A204.1 (cell line): ENCODE results near the gene MAP3K1.

Experiments used
- FAIRE-seq: peaks from 2 replicates; lab custom pipeline; 2012; peaks lifted over from hg19 to GRCh38; lab: Jason Lieb, UNC

MAP3K1 gene

GRCh38 chr5:56909294-56910209, 94.2 kb downstream of the MAP3K1 start, which contains the start of gene SETD9:
Gene SETD9, plus strand, starts transcription at chr5:56909596. Its CDS starts 50 bp downstream, at chr5:56909646.
- FAIRE-seq, result no peak

DNA sequence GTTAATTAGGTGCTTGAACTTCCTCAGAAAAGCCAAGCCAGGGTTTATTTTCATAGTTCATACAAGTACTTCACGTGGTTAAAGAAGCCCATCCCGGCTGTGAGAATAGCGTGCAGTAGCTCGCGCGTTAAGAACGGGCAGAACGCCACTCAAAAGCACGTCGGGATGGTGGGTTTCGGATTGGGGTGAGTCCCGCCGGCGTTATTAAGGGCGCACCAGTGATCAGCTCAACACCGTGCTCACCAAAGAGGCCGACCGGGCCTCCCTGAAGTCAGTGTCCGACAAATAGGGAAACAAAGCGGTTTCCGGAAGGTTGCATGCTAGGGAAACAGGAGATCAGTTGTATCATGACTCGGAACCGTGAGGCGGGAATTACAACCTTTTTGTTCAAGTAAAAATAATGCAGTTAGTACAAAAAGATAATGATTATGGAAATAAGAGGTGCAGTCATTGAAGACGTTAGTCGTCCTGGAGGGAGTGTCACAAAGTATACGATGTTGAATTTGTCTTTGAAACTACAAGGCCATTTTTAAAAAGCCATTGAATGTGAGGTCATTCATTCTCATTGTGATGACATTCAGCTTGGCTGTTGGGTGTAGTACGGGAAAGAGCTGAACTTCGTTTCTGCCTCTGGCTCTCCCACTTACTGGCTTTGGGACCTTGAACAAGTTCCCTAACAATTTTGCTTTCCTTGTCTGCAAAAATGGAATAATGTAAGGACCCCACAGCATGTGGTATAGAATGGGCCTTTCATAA, 95.0 kb downstream of the MAP3K1 start:
- FAIRE-seq, result no peak

DNA sequence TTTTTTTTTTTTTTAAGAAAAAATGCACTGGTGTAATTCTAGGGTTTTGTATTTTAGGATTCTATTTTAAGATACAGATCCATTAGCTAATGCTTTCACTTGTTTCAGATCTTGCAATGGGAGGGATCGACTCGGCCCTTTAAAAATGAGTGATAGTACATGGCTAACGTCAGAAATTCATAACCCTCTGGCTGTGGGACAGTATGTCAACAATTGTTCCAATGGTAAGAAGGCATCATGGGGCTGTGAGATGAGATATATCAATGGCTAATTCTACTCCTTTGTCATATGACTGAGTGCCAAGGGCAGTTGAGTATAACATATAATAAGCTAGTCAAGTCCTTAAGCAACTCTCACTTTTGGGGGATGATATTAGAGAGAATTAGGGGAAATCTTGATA, 98.4 kb downstream of the MAP3K1 start:
- no peak for FAIRE-seq

DNA sequence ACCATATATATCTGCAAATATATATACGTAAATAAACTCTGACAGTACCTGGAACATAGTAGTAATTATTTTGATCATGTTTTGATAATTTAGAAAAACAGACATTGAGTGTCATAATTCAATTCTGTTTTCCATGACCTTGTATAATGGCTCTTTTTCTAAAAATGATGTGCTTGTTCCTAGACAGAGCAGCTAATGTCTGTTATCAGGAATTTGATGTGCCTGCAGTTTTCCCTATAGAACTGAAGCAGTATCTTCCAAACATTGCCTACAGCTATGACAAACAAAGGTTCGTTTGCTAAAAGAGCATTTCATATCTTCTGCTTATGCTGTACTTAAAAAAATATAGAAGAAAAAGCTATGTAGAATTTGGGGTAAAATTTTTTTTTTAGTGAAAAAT, 99.3 kb downstream of the MAP3K1 start:
- no peak for FAIRE-seq

GRCh38 chr5:56917534-56917933, 102.2 kb downstream of the MAP3K1 start:
- FAIRE-seq, result no peak

DNA sequence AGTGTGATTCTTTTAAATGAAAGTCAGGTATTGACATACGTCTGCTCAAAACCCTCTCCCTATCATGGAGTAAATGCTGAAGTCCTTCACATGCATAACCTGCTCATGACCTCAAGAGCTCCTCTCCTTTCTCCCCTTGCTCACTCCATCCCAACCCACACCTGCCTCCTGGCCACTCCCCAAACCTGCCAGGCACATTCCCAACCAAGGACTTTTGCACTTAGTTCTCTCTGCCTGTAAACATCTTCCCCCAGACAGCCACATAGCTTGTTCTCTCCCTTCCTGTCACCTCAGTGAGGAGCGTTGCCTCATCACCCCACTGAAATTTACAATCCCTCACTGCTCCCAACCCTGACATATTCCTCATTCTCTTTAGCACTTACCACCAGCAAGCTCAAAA, 102.7 kb downstream of the MAP3K1 start:
- FAIRE-seq, result no peak

DNA sequence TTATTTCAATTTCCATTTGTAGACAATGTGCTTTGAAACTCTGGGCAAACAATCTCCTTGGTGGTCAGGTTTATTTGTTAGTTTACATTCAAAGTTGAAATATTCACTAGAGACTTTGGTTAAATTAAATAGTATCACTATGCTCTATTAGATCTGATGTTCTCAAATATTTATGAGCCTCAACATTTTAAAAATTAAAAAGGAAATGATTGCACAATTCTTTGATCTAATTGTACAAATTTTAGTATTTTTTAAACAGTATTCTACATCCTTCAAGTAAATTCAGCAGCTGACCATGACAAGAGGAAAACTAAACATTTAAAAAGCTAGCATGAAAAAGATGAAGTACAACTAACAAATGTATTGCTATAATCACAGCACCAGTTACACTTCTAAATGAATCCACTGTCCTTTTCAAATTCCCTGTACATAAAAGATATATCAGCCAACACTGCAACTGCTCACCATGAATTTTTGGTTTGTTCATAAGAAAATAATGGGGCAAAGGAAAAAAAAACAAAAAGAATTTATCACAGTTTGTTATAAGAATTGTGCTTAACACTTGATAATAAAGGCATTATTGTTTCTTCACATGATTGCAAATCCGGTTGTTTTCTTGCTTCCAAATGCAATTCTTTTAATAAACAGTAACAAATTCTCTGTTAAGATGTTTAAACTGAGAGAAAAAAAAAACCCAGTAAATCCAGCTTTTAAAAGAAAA, 104.8 kb downstream of the MAP3K1 start:
- no peak for FAIRE-seq

DNA sequence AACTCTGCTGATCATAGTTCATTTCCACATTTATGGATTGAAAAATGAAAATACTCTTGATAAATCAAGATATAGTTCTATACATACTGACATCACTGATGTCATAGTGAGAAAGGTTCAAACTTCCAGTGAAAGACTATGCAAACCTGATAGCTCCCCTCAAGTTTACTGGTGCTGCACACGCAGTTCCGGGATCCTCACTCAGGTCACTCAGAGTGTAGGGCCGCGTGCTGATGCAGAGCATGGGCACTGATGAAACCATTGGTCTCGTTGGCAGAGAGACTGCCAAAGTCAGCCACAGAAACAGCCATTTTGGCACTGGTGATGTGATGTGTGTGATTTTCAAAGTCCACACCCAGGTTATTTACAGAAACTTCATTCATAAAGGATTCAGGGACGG, 107.6 kb downstream of the MAP3K1 start:
- no peak for FAIRE-seq

GRCh38 chr5:56934325-56934724, 119.0 kb downstream of the MAP3K1 start:
- no peak for FAIRE-seq

GRCh38 chr5:56938858-56939257, 123.5 kb downstream of the MAP3K1 start:
- no peak for FAIRE-seq

GRCh38 chr5:56941981-56942380, 126.6 kb downstream of the MAP3K1 start:
- no peak for FAIRE-seq
